Fibroblast of skin of right quadriceps (primary cell): ENCODE data around the gene PRPH.
A peak's percentile ranks its signal among the peaks of the same experiment; 100 is the strongest.
"Not testable (repeated sequence)": the region's sequence is repeated elsewhere in the genome, so short reads cannot be mapped to it uniquely, and the experiment has no call there.

ENCODE experiments used
- DNase-seq: peaks from one replicate; pipeline ENCODE4 v3.0.0-alpha.2; 2013

Gene PRPH

GRCh38 chr12:49333778-49334177 lies 38.8 kb downstream of the PRPH start:
- DNase-seq, result not testable (repeated sequence)

- no peak for DNase-seq
Observed at GRCh38 chr12:49334226-49334625, 39.3 kb downstream of the PRPH start.

GRCh38 chr12:49334681-49335080 lies 39.7 kb downstream of the PRPH start:
- DNase-seq, result no peak

- no peak for DNase-seq
Observed at GRCh38 chr12:49335118-49335954, 40.4 kb downstream of the PRPH start.

GRCh38 chr12:49335955-49336644 lies 41.2 kb downstream of the PRPH start:
- no peak for DNase-seq

GRCh38 chr12:49336645-49337584 lies 42.0 kb downstream of the PRPH start, which contains the start of gene C1QL4:
TSS of gene C1QL4 (minus strand) at chr12:49337188. CDS start at chr12:49336477, 711 bp downstream.
- peak; percentile 61 for DNase-seq

- DNase-seq, result no peak
Observed at GRCh38 chr12:49338830-49339463, 44.0 kb downstream of the PRPH start.

GRCh38 chr12:49339464-49339861 lies 44.5 kb downstream of the PRPH start:
- no peak for DNase-seq

- DNase-seq, result no peak
Observed at GRCh38 chr12:49340095-49340870, 45.3 kb downstream of the PRPH start.

- no peak for DNase-seq
Observed at GRCh38 chr12:49340971-49341776, 46.2 kb downstream of the PRPH start.

GRCh38 chr12:49341777-49342065 lies 46.8 kb downstream of the PRPH start:
- no peak for DNase-seq

GRCh38 chr12:49342066-49342913 lies 47.3 kb downstream of the PRPH start:
- DNase-seq, result peak; percentile 75

GRCh38 chr12:49342914-49343731 lies 48.2 kb downstream of the PRPH start:
- no peak for DNase-seq

- DNase-seq, result no peak
Observed at GRCh38 chr12:49344486-49345050, 49.6 kb downstream of the PRPH start.

GRCh38 chr12:49345051-49345824 lies 50.3 kb downstream of the PRPH start:
- no peak for DNase-seq

- DNase-seq, result no peak
Observed at GRCh38 chr12:49345825-49346658, 51.1 kb downstream of the PRPH start.
